PFSK-1 (cell line): ENCODE results near the gene CACNA1D.

Source experiments
- FOXP2 ChIP-seq: optimal IDR thresholded peaks from 2 replicates; pipeline ENCODE3; 2011; ENCODE audit warnings: borderline replicate concordance, control low read depth, inconsistent platforms; ENCODE audit not compliant: insufficient read depth; ENCODE audit errors: extremely low read length, extremely low read depth
- POLR2AphosphoS5 ChIP-seq: IDR thresholded peaks from 2 replicates; pipeline ENCODE4 v1.6.1; 2012; ENCODE audit warnings: low read depth, mild to moderate bottlenecking, control low read depth, low read length, moderate library complexity
- SIN3A ChIP-seq: IDR thresholded peaks from 2 replicates; pipeline ENCODE4 v1.6.1; 2012; ENCODE audit warnings: mild to moderate bottlenecking, low read length, moderate library complexity, borderline replicate concordance; ENCODE audit not compliant: insufficient read depth
- TAF1 ChIP-seq: IDR thresholded peaks from 2 replicates; pipeline ENCODE4 v1.6.1; 2012; ENCODE audit warnings: low read length, control low read depth, borderline replicate concordance; ENCODE audit not compliant: insufficient read depth
- TF ChIP-seq, protein P1 (sequence below), 2 experiments: IDR thresholded peaks; 2 replicates each; pipeline versions ENCODE4 v1.6.1 to v1.8.0; 2011 to 2012; ENCODE audit warnings: low read depth in 2 of 2, low read length in 2 of 2, control low read depth in 1 of 2, inconsistent platforms in 1 of 2, mild to moderate bottlenecking in 1 of 2, moderate library complexity in 1 of 2; ENCODE audit not compliant: insufficient read depth in 1 of 2

CACNA1D gene

DNA sequence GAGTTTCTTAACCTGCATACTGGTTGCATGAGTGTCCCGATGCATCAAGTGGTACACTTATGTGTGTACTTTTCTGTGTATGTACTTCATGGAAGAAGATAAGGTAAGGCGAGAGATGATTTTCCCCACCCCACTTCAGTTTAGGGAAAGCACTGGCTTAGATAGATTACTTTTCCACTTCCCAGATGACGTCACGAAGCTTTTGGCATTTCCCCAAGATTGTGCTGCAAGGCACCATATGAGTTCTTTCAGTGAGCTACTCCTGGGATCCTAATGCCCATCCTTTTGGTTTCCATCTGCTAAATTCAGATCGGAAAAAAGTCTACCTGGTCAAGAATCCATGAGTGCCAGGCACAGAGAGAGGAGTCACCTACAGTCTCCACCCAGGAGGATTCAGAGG is 356.5 kb downstream of the CACNA1D start:
- TF ChIP-seq, protein P1, sequence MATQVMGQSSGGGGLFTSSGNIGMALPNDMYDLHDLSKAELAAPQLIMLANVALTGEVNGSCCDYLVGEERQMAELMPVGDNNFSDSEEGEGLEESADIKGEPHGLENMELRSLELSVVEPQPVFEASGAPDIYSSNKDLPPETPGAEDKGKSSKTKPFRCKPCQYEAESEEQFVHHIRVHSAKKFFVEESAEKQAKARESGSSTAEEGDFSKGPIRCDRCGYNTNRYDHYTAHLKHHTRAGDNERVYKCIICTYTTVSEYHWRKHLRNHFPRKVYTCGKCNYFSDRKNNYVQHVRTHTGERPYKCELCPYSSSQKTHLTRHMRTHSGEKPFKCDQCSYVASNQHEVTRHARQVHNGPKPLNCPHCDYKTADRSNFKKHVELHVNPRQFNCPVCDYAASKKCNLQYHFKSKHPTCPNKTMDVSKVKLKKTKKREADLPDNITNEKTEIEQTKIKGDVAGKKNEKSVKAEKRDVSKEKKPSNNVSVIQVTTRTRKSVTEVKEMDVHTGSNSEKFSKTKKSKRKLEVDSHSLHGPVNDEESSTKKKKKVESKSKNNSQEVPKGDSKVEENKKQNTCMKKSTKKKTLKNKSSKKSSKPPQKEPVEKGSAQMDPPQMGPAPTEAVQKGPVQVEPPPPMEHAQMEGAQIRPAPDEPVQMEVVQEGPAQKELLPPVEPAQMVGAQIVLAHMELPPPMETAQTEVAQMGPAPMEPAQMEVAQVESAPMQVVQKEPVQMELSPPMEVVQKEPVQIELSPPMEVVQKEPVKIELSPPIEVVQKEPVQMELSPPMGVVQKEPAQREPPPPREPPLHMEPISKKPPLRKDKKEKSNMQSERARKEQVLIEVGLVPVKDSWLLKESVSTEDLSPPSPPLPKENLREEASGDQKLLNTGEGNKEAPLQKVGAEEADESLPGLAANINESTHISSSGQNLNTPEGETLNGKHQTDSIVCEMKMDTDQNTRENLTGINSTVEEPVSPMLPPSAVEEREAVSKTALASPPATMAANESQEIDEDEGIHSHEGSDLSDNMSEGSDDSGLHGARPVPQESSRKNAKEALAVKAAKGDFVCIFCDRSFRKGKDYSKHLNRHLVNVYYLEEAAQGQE (IDR thresholded peaks at IDR 0.05; ENCODE audit: insufficient read depth in 1 of 2, low read depth in 2 of 2, low read length in 2 of 2) = no peak
- TF ChIP-seq FOXP2 (no peak), TAF1 (no peak), POLR2AphosphoS5 (no peak), SIN3A (no peak)

DNA sequence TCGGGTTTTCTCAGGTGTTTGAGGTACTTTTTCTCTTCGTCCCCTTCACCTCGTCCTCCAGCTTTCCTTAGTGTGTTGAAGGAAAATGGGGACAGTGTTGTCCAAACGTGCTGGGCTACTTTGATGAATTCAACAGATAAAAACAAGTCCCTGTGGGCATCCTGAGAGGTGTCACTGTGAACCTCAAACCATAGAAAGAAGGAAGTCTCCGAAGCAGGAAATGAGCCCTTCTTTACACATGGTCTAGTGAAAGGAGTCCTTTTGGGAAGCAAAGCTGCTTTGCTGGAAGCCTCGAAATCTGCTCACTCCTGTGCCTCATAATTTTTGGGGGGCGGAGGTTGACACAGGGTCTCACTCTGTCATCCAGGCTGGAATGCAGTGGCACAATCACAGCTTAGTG is 362.6 kb downstream of the CACNA1D start:
- TF ChIP-seq POLR2AphosphoS5 (no peak), FOXP2 (no peak), TAF1 (no peak)

DNA sequence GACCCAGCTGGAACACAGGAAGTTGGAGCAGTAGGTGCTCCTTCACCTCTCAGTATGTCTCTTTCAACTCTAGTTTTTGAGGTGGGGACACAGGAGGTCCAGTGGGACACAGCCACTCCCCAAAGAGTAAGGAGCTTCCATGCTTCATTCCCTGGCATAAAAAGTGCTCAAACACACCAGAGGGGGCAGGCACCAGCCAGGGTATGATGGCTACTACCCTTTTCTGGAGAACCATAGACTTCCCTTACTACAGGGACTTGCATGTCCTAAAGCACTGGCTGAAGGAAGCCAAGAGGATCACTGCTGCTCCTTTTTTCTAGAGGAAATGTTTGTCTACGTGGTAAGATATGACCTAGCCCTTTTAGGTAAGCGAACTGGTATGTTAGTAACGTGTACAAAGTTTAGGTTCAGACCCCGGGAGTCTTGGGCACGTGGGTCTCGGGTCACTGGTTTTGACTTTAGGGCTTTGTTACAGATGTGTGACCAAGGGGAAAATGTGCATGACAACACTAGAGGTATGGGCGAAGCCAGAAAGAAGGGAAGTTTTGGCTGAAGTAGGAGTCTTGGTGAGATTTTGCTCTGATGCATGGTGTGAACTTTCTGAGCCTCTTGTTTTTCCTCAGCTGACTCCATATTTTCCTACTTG is 363.8 kb downstream of the CACNA1D start:
- TF ChIP-seq SIN3A = no peak
- TF ChIP-seq, protein P1 (IDR thresholded peaks at IDR 0.05; ENCODE audit: insufficient read depth in 1 of 2, low read depth in 2 of 2, low read length in 2 of 2) = no peak

DNA sequence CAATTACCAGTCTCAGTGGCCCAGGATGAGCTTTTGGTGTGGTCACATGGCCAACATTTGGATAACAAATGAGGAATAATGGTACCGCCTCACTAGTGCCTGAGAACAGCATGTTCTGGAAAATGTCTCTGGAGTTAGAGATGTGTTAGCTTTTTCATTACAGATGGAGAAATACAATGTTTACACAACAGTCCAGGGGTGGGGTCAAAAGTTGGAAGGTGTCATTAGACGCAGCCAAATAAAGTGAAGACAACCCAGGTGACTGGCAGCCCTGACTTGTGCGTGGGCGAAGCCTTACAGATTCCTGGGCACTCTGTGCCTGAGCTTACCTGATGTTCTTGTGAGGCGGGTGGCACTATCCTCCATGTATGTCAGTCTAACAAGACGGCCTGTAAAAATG is 364.8 kb downstream of the CACNA1D start:
- no peak for TF ChIP-seq TAF1
- no peak for TF ChIP-seq POLR2AphosphoS5

DNA sequence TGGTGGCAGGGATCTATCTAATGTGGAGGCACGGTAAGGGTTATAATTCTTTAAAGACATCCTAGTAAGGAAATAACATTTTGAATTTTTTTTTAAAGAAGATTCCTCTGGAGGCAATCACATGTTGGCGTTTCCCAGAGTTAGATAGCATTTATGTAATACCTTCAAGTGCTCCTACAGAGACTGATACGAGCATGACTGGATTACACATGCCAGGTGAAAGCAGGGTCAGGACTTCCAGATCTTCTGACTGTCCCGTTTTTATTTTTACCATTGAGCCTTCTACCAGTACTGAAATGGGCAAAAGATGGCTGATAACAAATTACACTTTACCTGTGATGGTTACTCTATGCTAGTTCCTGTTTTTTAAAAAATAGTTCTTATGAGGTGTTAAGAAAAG is 365.8 kb downstream of the CACNA1D start:
- TF ChIP-seq, protein P1 (IDR thresholded peaks at IDR 0.05; ENCODE audit: insufficient read depth in 1 of 2, low read depth in 2 of 2, low read length in 2 of 2) = no peak
- TF ChIP-seq SIN3A (no peak), TAF1 (no peak), FOXP2 (no peak), POLR2AphosphoS5 (no peak)

DNA sequence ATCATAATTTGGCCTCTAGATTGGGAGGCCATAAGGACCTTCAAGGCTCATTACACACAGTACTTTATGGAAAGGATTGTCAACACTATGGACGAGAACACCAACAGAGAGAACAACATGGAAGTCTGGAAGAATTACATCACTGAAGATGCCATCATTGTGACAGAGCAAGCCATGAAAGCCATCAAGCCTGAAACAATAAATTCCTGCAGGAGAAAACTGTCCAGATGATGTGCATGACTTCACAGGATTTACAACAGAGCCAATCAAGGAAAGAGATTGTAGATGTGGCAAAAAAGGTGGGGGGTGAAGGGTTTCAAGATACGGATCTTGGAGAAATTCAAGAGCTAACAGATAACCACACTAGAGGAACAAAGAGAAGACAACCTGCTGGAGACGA is 367.8 kb downstream of the CACNA1D start:
- TF ChIP-seq TAF1 (no peak), SIN3A (no peak)

DNA sequence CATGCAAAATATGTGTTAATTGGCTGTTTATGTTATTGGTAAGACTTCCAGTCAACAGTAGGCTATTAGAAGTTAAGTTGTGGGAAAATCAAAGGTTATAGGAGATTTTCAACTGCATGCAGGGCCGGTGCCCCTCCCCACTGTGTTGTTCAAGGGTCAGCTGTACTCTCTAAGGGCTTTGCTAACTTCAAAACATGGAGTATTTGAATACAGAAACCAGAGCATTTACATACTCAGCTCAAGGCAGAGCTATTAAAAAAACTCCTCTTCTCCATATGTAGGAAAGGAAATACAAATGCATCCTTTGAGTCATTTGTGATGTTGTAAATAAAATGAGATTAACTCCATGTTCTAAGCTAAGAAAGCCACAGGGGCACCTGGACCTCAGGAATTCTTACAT is 368.7 kb downstream of the CACNA1D start:
- TF ChIP-seq POLR2AphosphoS5 (no peak), SIN3A (no peak), TAF1 (no peak), FOXP2 (no peak)
- TF ChIP-seq, protein P1 (IDR thresholded peaks at IDR 0.05; ENCODE audit: insufficient read depth in 1 of 2, low read depth in 2 of 2, low read length in 2 of 2) = no peak
